Smooth muscle cell (in vitro differentiated cells): ENCODE data around the gene CLDN19. TPM values are rescaled to one million over a fixed set of nuclear protein-coding genes. Genes with fewer than 3 reads are reported as not detected.
"Not testable (repeated sequence)": the region's sequence is repeated elsewhere in the genome, so short reads cannot be mapped to it uniquely, and the experiment has no call there.

Source experiments
- DNase-seq: peaks from one replicate; lab custom pipeline; 2025; ENCODE audit not compliant: unreplicated experiment; lab: John Stamatoyannopoulos, UW
- H2AFZ ChIP-seq: fragments of 200-600 bp; sonication (generic); 2 replicates; pipeline ENCODE4 v1.6.0; 2016; ENCODE audit warnings: antibody characterized with exemption, low read depth, mild to moderate bottlenecking
- H3F3A ChIP-seq: fragments of 200-600 bp; sonication (generic); 2 replicates; pipeline ENCODE4 v1.6.0; 2017; ENCODE audit warnings: antibody characterized with exemption, low read depth
- H3K27ac ChIP-seq: fragments of 200-600 bp; sonication (generic); 2 replicates; pipeline ENCODE4 v1.5.1; 2016; ENCODE audit warnings: low read depth, mild to moderate bottlenecking
- H3K27me3 ChIP-seq: fragments of 200-600 bp; sonication (generic); 2 replicates; pipeline ENCODE4 v1.6.1; 2016; ENCODE audit warnings: low read depth, mild to moderate bottlenecking
- H3K36me3 ChIP-seq: fragments of 200-600 bp; sonication (generic); 2 replicates; pipeline ENCODE4 v1.5.1; 2016; ENCODE audit warnings: low read depth
- H3K4me1 ChIP-seq: fragments of 200-600 bp; sonication (generic); 2 replicates; pipeline ENCODE4 v1.5.1; 2016; ENCODE audit warnings: low read depth
- H3K4me2 ChIP-seq: fragments of 200-600 bp; sonication (generic); 2 replicates; pipeline ENCODE4 v1.6.0; 2016; ENCODE audit warnings: mild to moderate bottlenecking
- H3K4me3 ChIP-seq: fragments of 200-600 bp; sonication (generic); 2 replicates; pipeline ENCODE4 v1.5.1; 2016; ENCODE audit warnings: mild to moderate bottlenecking
- H3K79me2 ChIP-seq: fragments of 200-600 bp; sonication (generic); 2 replicates; pipeline ENCODE4 v1.6.0; 2016; ENCODE audit warnings: low read depth, mild to moderate bottlenecking
- H3K9ac ChIP-seq: fragments of 200-600 bp; sonication (generic); 2 replicates; pipeline ENCODE4 v1.6.0; 2016; ENCODE audit warnings: low read depth
- H3K9me3 ChIP-seq: fragments of 200-600 bp; sonication (generic); replicated peaks from 2 replicates; pipeline ENCODE4 v1.5.1; 2016; ENCODE audit warnings: low read depth
- H4K20me1 ChIP-seq: fragments of 200-600 bp; sonication (generic); 2 replicates; pipeline ENCODE4 v1.6.0; 2016; ENCODE audit warnings: low read depth
- CTCF ChIP-seq: fragments of 200-600 bp; sonication (generic); IDR thresholded peaks from 2 replicates; pipeline ENCODE4 v1.5.1; 2017; ENCODE audit warnings: borderline replicate concordance, mild to moderate bottlenecking, antibody characterized with exemption; ENCODE audit not compliant: insufficient read depth, poor library complexity, severe bottlenecking
- WGBS: methylation state at CpG from one replicate; pipeline ENCODE4 v1.1.7; 2016; ENCODE audit warnings: low lambda C conversion rate; 5-methylcytosine and 5-hydroxymethylcytosine counted together
- polyA plus RNA-seq: library from polyadenylated mRNA; unstranded; fragments of >200 nt; fragmentation: Nextera tagmentation; extraction: Ambion mirVana; gene quantifications from 2 replicates; pipeline ENCODE4 v1.2.1, GENCODE V29; 2016
- total RNA-seq: library from RNA; depleted of rRNA; stranded (reverse); fragments of >200 nt; gene quantifications from 2 replicates; pipeline ENCODE4 v1.2.3, GENCODE V29; 2014

Gene CLDN19
- total and polyA plus RNA-seq, 2 experiments from 2014 or later, result 0.67 to 2.4 TPM

DNA sequence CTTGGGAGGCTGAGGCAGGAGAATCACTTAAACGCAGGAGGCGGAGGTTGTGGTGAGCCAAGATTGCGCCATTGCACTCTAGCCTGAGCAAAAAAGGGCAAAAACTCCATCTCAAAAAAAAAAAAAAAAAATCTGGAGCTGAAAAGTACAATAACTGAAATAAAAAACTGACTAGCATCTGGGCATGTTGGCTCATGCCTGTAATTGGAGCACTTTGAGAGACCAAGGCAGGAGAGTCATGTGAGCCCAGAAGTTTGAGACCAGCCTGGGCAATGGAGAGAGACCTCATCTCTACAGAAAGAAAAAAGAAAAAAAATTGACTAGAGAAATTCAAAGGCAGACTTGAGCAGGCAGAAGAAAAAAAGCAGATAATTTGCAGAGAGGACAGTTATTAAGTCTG is 18.1 kb downstream of the CLDN19 start:
- no peak overlapping the region for H3K4me2 ChIP-seq
- WGBS, result 98% methylated on average over 3 of the region's 3 CpGs
- no peak overlapping the region for H3K27ac ChIP-seq
- no peaks in the 10 kb centered on the region for H3K36me3 ChIP-seq
- no peak overlapping the region for H3K9ac ChIP-seq
- DNase-seq, result no peak
- H3K9me3 ChIP-seq, result no peaks in the 10 kb centered on the region
- no peaks in the 10 kb centered on the region for H3K4me1 ChIP-seq
- TF ChIP-seq CTCF, result no peak
- no peak overlapping the region for H3K4me3 ChIP-seq
- H3K27me3 ChIP-seq, result no peaks in the 10 kb centered on the region
- no peak overlapping the region for H2AFZ ChIP-seq
- H3K79me2 ChIP-seq, result no peaks in the 10 kb centered on the region
- no peaks in the 10 kb centered on the region for H4K20me1 ChIP-seq
- H3F3A ChIP-seq, result no peaks in the 10 kb centered on the region

GRCh38 chr1:42720868-42721267 is 19.2 kb downstream of the CLDN19 start:
- no peak overlapping the region for H3K4me3 ChIP-seq

DNA sequence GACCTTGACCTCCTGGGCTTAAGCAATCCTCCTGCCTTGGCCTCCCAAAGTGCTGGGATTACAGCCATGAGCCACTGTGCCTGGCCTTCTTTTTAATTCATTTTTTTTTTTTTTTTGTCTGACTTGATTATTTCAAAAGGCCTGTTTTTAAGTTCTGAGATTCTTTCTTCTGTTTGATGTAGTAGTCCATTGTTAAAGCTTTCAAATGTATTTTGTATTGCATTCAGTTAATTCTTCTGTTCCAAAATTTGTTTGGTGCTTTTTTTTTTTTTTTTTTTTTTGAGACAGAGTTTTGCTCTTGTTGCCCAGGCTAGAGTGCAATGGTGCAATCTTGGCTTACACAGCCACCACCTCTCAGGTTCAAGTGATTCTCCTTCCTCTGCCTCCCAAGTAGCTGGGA is 25.6 kb downstream of the CLDN19 start:
- not testable (repeated sequence) for H3F3A ChIP-seq, H3K27me3 ChIP-seq, DNase-seq, H3K4me2 ChIP-seq, H3K9ac ChIP-seq, H3K4me1 ChIP-seq, H3K9me3 ChIP-seq, H3K27ac ChIP-seq, H3K4me3 ChIP-seq, H4K20me1 ChIP-seq, H2AFZ ChIP-seq
- Histone ChIP-seq H3K79me2 (peaks cover 31% of the 10 kb centered on the region), H3K36me3 (peaks cover 20% of the 10 kb centered on the region)

More at GRCh38 chr1:42720868-42721267, 19.2 kb downstream of the CLDN19 start:
- Histone ChIP-seq H3K9ac (no peak overlapping the region), H3F3A (no peaks in the 10 kb centered on the region), H3K9me3 (no peaks in the 10 kb centered on the region), H3K4me1 (no peaks in the 10 kb centered on the region), H3K27me3 (no peaks in the 10 kb centered on the region), H3K79me2 (no peaks in the 10 kb centered on the region), H2AFZ (no peak overlapping the region), H4K20me1 (no peaks in the 10 kb centered on the region), H3K4me2 (no peak overlapping the region), H3K36me3 (no peaks in the 10 kb centered on the region), H3K27ac (no peak overlapping the region)
- TF ChIP-seq CTCF, result no peak
- 100% methylated on average over 1 of the region's 1 CpG for WGBS
- no peak for DNase-seq

DNA sequence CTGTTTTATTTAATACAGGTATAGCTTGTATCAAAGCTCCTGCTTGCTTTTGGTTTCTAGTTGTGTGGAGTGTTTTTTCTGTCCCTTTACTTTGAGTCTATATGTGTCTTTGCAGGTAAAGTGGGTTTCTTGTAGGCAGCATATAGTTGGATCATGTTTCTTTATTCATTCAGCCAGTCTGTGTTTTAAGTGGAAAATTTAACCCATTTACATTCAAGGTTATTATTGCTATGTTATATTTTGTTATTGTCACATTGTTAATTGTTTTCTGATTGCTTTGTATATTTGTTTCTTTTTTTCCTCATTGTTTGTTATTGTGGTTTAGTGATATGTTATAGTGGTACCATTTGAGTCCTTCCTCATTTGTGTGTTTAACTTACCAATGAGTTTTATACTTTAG is 26.7 kb downstream of the CLDN19 start:
- Histone ChIP-seq H3K4me2 (no peak overlapping the region), H3K4me1 (no peaks in the 10 kb centered on the region), H4K20me1 (no peaks in the 10 kb centered on the region), H3K27ac (no peak overlapping the region), H3K9ac (no peak overlapping the region), H3K36me3 (peaks cover 20% of the 10 kb centered on the region), H3K27me3 (no peaks in the 10 kb centered on the region), H2AFZ (no peak overlapping the region), H3K4me3 (no peak overlapping the region), H3F3A (no peaks in the 10 kb centered on the region), H3K9me3 (no peaks in the 10 kb centered on the region), H3K79me2 (peaks cover 31% of the 10 kb centered on the region)
- DNase-seq, result no peak
- no peak for TF ChIP-seq CTCF

DNA sequence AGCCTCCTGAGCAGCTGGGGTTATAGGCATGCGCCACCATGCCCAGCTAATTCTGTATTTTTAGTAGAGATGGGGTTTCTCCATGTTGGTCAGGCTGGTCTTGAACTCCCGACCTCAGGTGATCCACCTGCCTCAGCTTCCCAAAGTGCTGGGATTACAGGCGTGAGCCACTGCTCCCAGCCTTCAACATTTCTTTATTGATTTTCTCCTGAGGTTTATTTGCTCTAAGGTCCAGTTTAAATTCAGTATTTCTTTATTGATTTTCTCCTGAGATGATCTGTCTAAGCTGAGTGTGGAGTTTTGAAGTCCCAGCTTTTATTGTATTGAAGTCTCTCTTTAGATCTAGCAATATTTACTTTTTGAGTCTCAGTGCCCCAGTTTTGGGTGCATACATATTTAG is 27.2 kb downstream of the CLDN19 start:
- H3F3A ChIP-seq, H3K4me2 ChIP-seq, H3K9me3 ChIP-seq, DNase-seq, H3K4me3 ChIP-seq, H3K27ac ChIP-seq, H4K20me1 ChIP-seq, H3K9ac ChIP-seq, H2AFZ ChIP-seq, H3K27me3 ChIP-seq, H3K4me1 ChIP-seq: not testable (repeated sequence)
- H3K36me3 ChIP-seq, result peaks cover 20% of the 10 kb centered on the region
- H3K79me2 ChIP-seq, result peaks cover 31% of the 10 kb centered on the region
- 100% methylated on average over 3 of the region's 3 CpGs for WGBS
